Left ventricle myocardium inferior (tissue), 1 donor: ENCODE data around the gene SWT1. TPM values are rescaled to one million over a fixed set of nuclear protein-coding genes. Genes with fewer than 3 reads are reported as not detected.

Experiments used
- DNase-seq: peaks from one replicate; pipeline ENCODE4 v3.0.0-alpha.2; 2020
- H3K27ac ChIP-seq: fragments of 200-600 bp; replicated peaks from 2 replicates; pipeline ENCODE4 v1.8.0; 2021
- H3K27me3 ChIP-seq: fragments of 200-600 bp; 2 replicates; pipeline ENCODE4 v1.8.0; 2021; ENCODE audit warnings: low read depth
- H3K36me3 ChIP-seq: fragments of 200-600 bp; 2 replicates; pipeline ENCODE4 v1.8.0; 2021
- H3K4me1 ChIP-seq: fragments of 200-600 bp; 2 replicates; pipeline ENCODE4 v1.8.0; 2021
- H3K4me3 ChIP-seq: fragments of 200-600 bp; 2 replicates; pipeline ENCODE4 v1.8.0; 2021; ENCODE audit warnings: mild to moderate bottlenecking, moderate library complexity
- H3K9me3 ChIP-seq: fragments of 200-600 bp; replicated peaks from 2 replicates; pipeline ENCODE4 v1.8.0; 2021
- CTCF ChIP-seq: fragments of 200-600 bp; IDR thresholded peaks from 2 replicates; pipeline ENCODE4 v1.8.0; 2021; ENCODE audit warnings: antibody characterized with exemption, mild to moderate bottlenecking, borderline replicate concordance
- intact Hi-C: fragments of 100-400 bp; cut with micrococcal nuclease; formaldehyde crosslinking; loops from one replicate; pipeline ENCODE4 v1.11.0; 2022
- total RNA-seq: library from RNA; stranded (reverse); fragmentation: NEBNext Ultra II Directional; extraction: Animal tissue kit (Norgen Biotek cat#: 25700); gene quantifications from one replicate; pipeline ENCODE4 v1.2.1, GENCODE V29; 2021
- donor health status: DM: no; HTN: yes; CAD: no; lungs with severe emphysema.

Gene SWT1
- total RNA-seq, 1 donor from 2014 or later = 7.4 TPM

GRCh38 chr1:185293967-185294542 lies 137.1 kb downstream of the SWT1 start:
- Histone ChIP-seq H3K27ac (no peak overlapping the region), H3K27me3 (no peaks in the 10 kb centered on the region), H3K4me1 (peaks cover 8% of the 10 kb centered on the region), H3K9me3 (no peaks in the 10 kb centered on the region), H3K4me3 (no peak overlapping the region), H3K36me3 (peaks cover 41% of the 10 kb centered on the region)
- TF ChIP-seq CTCF = no peak
- no peak for DNase-seq
- intact Hi-C loops = no loop called here

DNA sequence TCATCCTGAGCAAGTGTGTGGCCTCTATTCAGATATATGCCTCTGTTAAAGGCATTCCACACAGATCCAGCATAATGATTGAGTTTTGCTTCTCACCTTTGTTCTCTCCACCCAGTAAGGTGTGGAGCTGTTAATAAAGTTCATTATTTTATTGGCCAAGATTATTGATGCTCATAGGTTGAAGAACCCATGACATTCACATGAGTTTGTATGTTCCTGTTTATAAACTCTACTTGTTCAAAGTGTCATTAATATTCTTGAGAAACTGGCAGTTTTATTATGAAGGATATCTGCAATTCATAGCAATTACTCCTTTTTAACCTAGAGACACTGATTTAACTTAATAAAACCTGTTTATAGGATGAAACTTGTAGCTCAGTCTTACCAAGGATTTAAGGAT lies 138.1 kb downstream of the SWT1 start:
- peaks cover 51% of the 10 kb centered on the region for H3K36me3 ChIP-seq
- TF ChIP-seq CTCF = no peak

DNA sequence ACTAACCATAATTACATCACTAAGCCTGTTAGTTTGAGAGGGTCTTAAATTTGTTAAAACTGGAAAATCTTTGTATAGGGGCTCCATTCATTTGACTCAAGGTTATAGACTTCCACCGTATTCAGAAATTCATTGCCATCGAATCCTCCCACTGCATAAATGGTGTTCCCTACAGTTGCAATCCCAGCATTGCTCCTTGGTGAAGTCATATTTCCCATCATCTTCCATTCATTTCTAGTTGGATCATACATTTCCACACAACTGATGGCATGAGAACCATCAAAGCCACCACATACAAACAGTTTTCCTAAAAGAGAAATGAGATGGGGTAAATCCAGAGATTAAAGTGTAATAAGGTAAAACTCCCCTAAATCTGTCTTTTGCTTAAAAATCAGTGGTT lies 141.0 kb downstream of the SWT1 start:
- no peak for TF ChIP-seq CTCF
- no peak for DNase-seq
- peaks cover 78% of the 10 kb centered on the region for H3K36me3 ChIP-seq
- intact Hi-C loops = no loop called here
- H3K4me1 ChIP-seq = peaks cover 1% of the 10 kb centered on the region
- no peak overlapping the region for H3K4me3 ChIP-seq
- H3K27ac ChIP-seq = no peak overlapping the region
- H3K9me3 ChIP-seq = no peaks in the 10 kb centered on the region
- H3K27me3 ChIP-seq = no peaks in the 10 kb centered on the region

More for the DNA sequence above, 138.1 kb downstream of the SWT1 start:
- Histone ChIP-seq H3K27me3 (no peaks in the 10 kb centered on the region), H3K4me1 (peaks cover 8% of the 10 kb centered on the region), H3K27ac (no peak overlapping the region), H3K4me3 (no peak overlapping the region), H3K9me3 (no peaks in the 10 kb centered on the region)
- intact Hi-C loops = no loop called here
- DNase-seq = no peak

GRCh38 chr1:185300152-185300551 lies 143.2 kb downstream of the SWT1 start:
- Histone ChIP-seq H3K9me3 (no peaks in the 10 kb centered on the region), H3K36me3 (peaks cover 91% of the 10 kb centered on the region), H3K4me1 (no peaks in the 10 kb centered on the region), H3K27me3 (no peaks in the 10 kb centered on the region), H3K4me3 (no peak overlapping the region), H3K27ac (no peak overlapping the region)
- intact Hi-C loops = no loop called here
- DNase-seq = no peak
- no peak for TF ChIP-seq CTCF

DNA sequence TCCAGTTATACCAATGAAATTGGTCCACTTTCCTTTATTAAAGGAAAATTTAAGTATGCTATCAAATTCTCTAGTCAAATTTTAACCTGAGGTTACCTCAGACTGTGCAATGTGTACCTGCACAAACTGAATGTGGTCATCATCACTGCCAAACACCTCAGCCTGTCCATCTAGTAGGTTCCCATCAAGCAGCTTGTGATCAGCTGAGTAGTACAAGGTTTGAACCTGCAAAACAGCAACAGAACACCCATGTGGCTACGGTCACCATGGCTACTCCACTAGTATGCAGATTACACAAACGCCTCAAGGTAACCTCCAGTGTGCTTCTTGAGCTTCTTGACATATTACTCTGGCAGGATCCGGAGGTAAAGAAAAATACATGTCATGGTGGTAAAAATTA lies 148.5 kb downstream of the SWT1 start:
- TF ChIP-seq CTCF = no peak
- intact Hi-C loops = no loop called here
- H3K27me3 ChIP-seq = no peaks in the 10 kb centered on the region
- peaks cover 18% of the 10 kb centered on the region for H3K4me1 ChIP-seq
- H3K4me3 ChIP-seq = no peak overlapping the region
- H3K36me3 ChIP-seq = peaks cover 96% of the 10 kb centered on the region
- DNase-seq = no peak
- no peak overlapping the region for H3K27ac ChIP-seq
- H3K9me3 ChIP-seq = no peaks in the 10 kb centered on the region
